GM23338 (cell line): ENCODE results near the gene TCP11L2. TPM values are rescaled to one million over a fixed set of nuclear protein-coding genes. Genes with fewer than 3 reads are reported as not detected.

ENCODE experiments used
- ATAC-seq: fragments of 200-7000 bp; cut with Tn5 transposase; 3 replicates; pipeline ENCODE4 v1.9.1; 2020
- DNase-seq: peaks from one replicate; pipeline ENCODE4 v3.0.0-alpha.2; 2015; ENCODE audit warnings: low spot score
- H2AFZ ChIP-seq: fragments of 200-600 bp; sonication (generic); 2 replicates; pipeline ENCODE4 v1.8.0; 2016; ENCODE audit warnings: antibody characterized with exemption, mild to moderate bottlenecking, moderate library complexity
- H3F3A ChIP-seq: fragments of 200-600 bp; sonication (generic); replicated peaks from 2 replicates; pipeline ENCODE4 v1.8.0; 2017; ENCODE audit warnings: antibody characterized with exemption, mixed run types, low read depth
- H3K27ac ChIP-seq: fragments of 200-600 bp; sonication (generic); 2 replicates; pipeline ENCODE4 v1.6.1; 2016; ENCODE audit warnings: low read depth
- H3K27me3 ChIP-seq: fragments of 200-600 bp; sonication (generic); 2 replicates; pipeline ENCODE4 v1.8.0; 2016; ENCODE audit warnings: mild to moderate bottlenecking, mixed run types, moderate library complexity; ENCODE audit not compliant: insufficient read depth
- H3K36me3 ChIP-seq: fragments of 200-600 bp; sonication (generic); 2 replicates; pipeline ENCODE4 v1.8.0; 2016; ENCODE audit warnings: mild to moderate bottlenecking; ENCODE audit not compliant: insufficient read depth
- H3K4me1 ChIP-seq: fragments of 200-600 bp; sonication (generic); 2 replicates; pipeline ENCODE4 v1.8.0; 2016; ENCODE audit warnings: mild to moderate bottlenecking, moderate library complexity; ENCODE audit not compliant: insufficient read depth
- H3K4me2 ChIP-seq: fragments of 200-600 bp; sonication (generic); 2 replicates; pipeline ENCODE4 v1.7.1; 2017; ENCODE audit warnings: mixed run types
- H3K4me3 ChIP-seq: fragments of 200-600 bp; sonication (generic); 2 replicates; pipeline ENCODE4 v1.6.1; 2016; ENCODE audit warnings: mixed run types
- H3K79me2 ChIP-seq: fragments of 200-600 bp; sonication (generic); replicated peaks from 2 replicates; pipeline ENCODE4 v1.8.0; 2017; ENCODE audit warnings: mild to moderate bottlenecking; ENCODE audit not compliant: insufficient read depth
- H3K9me2 ChIP-seq: fragments of 200-600 bp; sonication (generic); 2 replicates; pipeline ENCODE4 v1.8.0; 2017; ENCODE audit not compliant: insufficient read depth
- H4K20me1 ChIP-seq: fragments of 200-600 bp; sonication (generic); replicated peaks from 2 replicates; pipeline ENCODE4 v1.8.0; 2017; ENCODE audit warnings: mild to moderate bottlenecking; ENCODE audit not compliant: insufficient read depth
- H3K27ac Mint-ChIP-seq: 2 replicates; pipeline ENCODE4 v1.8.0; 2020; ENCODE audit warnings: inconsistent platforms, mild to moderate bottlenecking, moderate library complexity, mixed read lengths
- H3K27me3 Mint-ChIP-seq: 3 replicates; pipeline ENCODE4 v1.8.0; 2022; ENCODE audit warnings: low read depth, mild to moderate bottlenecking, moderate library complexity, mixed read lengths, inconsistent platforms; ENCODE audit not compliant: insufficient read depth, poor library complexity
- H3K36me3 Mint-ChIP-seq: 3 replicates; pipeline ENCODE4 v1.8.0; 2021; ENCODE audit warnings: low read depth, mild to moderate bottlenecking, inconsistent platforms, moderate library complexity, mixed read lengths
- H3K4me1 Mint-ChIP-seq: 3 replicates; pipeline ENCODE4 v1.8.0; 2020; ENCODE audit warnings: mild to moderate bottlenecking, inconsistent platforms, mixed read lengths
- H3K4me3 Mint-ChIP-seq: 3 replicates; pipeline ENCODE4 v1.8.0; 2021; ENCODE audit warnings: moderate library complexity, mild to moderate bottlenecking, inconsistent platforms, mixed read lengths
- H3K9me3 Mint-ChIP-seq: 3 replicates; pipeline ENCODE4 v1.8.0; 2020; ENCODE audit warnings: moderate library complexity, mild to moderate bottlenecking, inconsistent platforms, mixed read lengths
- CTCF ChIP-seq, 2 experiments: fragments of 200-600 bp in 1 of 2; sonication (generic) in 1 of 2; conservative IDR thresholded peaks; 2 replicates each; pipeline versions ENCODE4 v1.5.1 to v1.6.1; 2016 to 2017; ENCODE audit warnings: antibody characterized with exemption in 2 of 2, low read depth in 2 of 2, mild to moderate bottlenecking in 2 of 2, moderate library complexity in 1 of 2
- EZH2 ChIP-seq: fragments of 200-600 bp; sonication (generic); IDR thresholded peaks from one replicate; pipeline ENCODE4 v1.8.0; 2017; ENCODE audit warnings: antibody characterized with exemption, mild to moderate bottlenecking, low read depth; ENCODE audit not compliant: unreplicated experiment
- EZH2phosphoT487 ChIP-seq: fragments of 200-600 bp; sonication (generic); IDR thresholded peaks from one replicate; pipeline ENCODE4 v1.8.1; 2018; ENCODE audit warnings: antibody characterized with exemption; ENCODE audit not compliant: unreplicated experiment
- JUNB ChIP-seq: IDR thresholded peaks from one replicate; pipeline ENCODE4 v1.6.1; 2016; ENCODE audit warnings: antibody characterized with exemption; ENCODE audit not compliant: unreplicated experiment
- NANOG ChIP-seq: IDR thresholded peaks from 2 replicates; pipeline ENCODE4 v1.6.1; 2016; ENCODE audit warnings: antibody characterized with exemption, borderline replicate concordance
- REST ChIP-seq: IDR thresholded peaks from one replicate; pipeline ENCODE4 v1.6.1; 2018; ENCODE audit warnings: antibody characterized with exemption; ENCODE audit not compliant: unreplicated experiment
- STAT1 ChIP-seq: IDR thresholded peaks from one replicate; pipeline ENCODE4 v1.6.1; 2016; ENCODE audit warnings: antibody characterized with exemption; ENCODE audit not compliant: unreplicated experiment
- ZNF114 ChIP-seq: fragments of 250-450 bp; sonication (Bioruptor Pico); IDR thresholded peaks from 2 replicates; pipeline ENCODE4 v1.5.0; 2020; ENCODE audit warnings: mild to moderate bottlenecking, moderate library complexity
- ZNF331 ChIP-seq: fragments of 250-450 bp; sonication (Bioruptor Pico); IDR thresholded peaks from 2 replicates; pipeline ENCODE4 v1.5.0; 2020; ENCODE audit warnings: low read depth, mild to moderate bottlenecking, moderate library complexity
- polyA plus RNA-seq: library from polyadenylated mRNA; unstranded; fragments of >200 nt; fragmentation: Nextera tagmentation; extraction: Ambion mirVana; gene quantifications from 2 replicates; pipeline ENCODE4 v1.2.1, GENCODE V29; 2016
- total RNA-seq: library from RNA; depleted of rRNA; stranded (reverse); fragments of >200 nt; shearing (Covaris generic); gene quantifications from 2 replicates; pipeline ENCODE4 v1.2.3, GENCODE V29; 2014

The TCP11L2 gene
- total and polyA plus RNA-seq, 2 experiments from 2014 or later: 1.4 to 4.4 TPM

- no peak for TF ChIP-seq CTCF (conservative IDR thresholded peaks at IDR 0.05; ENCODE audit: low read depth in 2 of 2)
These were observed 33.3 kb upstream of the TCP11L2 start (continued) for GRCh38 chr12:106269150-106269771.

- H3K9me2 ChIP-seq: no peaks in the 10 kb centered on the region
- H3K27me3 ChIP-seq: no peaks in the 10 kb centered on the region
- H3K27ac ChIP-seq: no peak overlapping the region
- H3F3A ChIP-seq: no peaks in the 10 kb centered on the region
- H3K79me2 ChIP-seq: no peaks in the 10 kb centered on the region
- DNase-seq: no peak
- no peak overlapping the region for H3K4me2 ChIP-seq
- no peak overlapping the region for H3K27ac Mint-ChIP-seq
- 0 out of 3 replicates have a peak, but pooled peaks cover under 1% of the 10 kb centered on the region for H3K4me1 Mint-ChIP-seq
- no peak overlapping the region for H2AFZ ChIP-seq
- no peak overlapping the region for H3K4me3 ChIP-seq
- TF ChIP-seq ZNF114 (CRISPR knock-in tag) (no peak), STAT1 (no peak)
- H3K36me3 Mint-ChIP-seq: no peaks in the 10 kb centered on the region
- H3K9me3 Mint-ChIP-seq: no peaks in the 10 kb centered on the region
- no peaks in the 10 kb centered on the region for H3K4me1 ChIP-seq
- no peaks in the 10 kb centered on the region for H3K27me3 Mint-ChIP-seq
- H3K36me3 ChIP-seq: no peaks in the 10 kb centered on the region
- H3K4me3 Mint-ChIP-seq: no peak overlapping the region
- no peaks in the 10 kb centered on the region for H4K20me1 ChIP-seq
- ATAC-seq: no peak
These were observed 30.7 kb upstream of the TCP11L2 start for GRCh38 chr12:106271575-106272505.

GRCh38 chr12:106273491-106273890 is 29.0 kb upstream of the TCP11L2 start:
- H3K4me3 Mint-ChIP-seq: no peak overlapping the region
- ATAC-seq: no peak
- TF ChIP-seq JUNB (no peak), ZNF114 (CRISPR knock-in tag) (no peak), STAT1 (no peak), EZH2 (no peak), EZH2phosphoT487 (no peak), NANOG (no peak), ZNF331 (CRISPR knock-in tag) (no peak), REST (no peak)

More at GRCh38 chr12:106273491-106273890, 29.0 kb upstream of the TCP11L2 start:
- no peaks in the 10 kb centered on the region for H3K27me3 Mint-ChIP-seq
- peaks cover 2% of the 10 kb centered on the region; the same call in 1 of the 3 replicates for H3K4me1 Mint-ChIP-seq
- no peaks in the 10 kb centered on the region for H3K9me3 Mint-ChIP-seq
- Histone ChIP-seq H3K79me2 (no peaks in the 10 kb centered on the region), H3K36me3 (no peaks in the 10 kb centered on the region), H3K4me1 (no peaks in the 10 kb centered on the region), H3K4me2 (no peak overlapping the region), H3K27ac (no peak overlapping the region), H4K20me1 (no peaks in the 10 kb centered on the region), H3K4me3 (no peak overlapping the region), H2AFZ (no peak overlapping the region), H3F3A (no peaks in the 10 kb centered on the region), H3K27me3 (no peaks in the 10 kb centered on the region), H3K9me2 (no peaks in the 10 kb centered on the region)
- H3K27ac Mint-ChIP-seq: no peak overlapping the region
- no peaks in the 10 kb centered on the region for H3K36me3 Mint-ChIP-seq
- DNase-seq: no peak
